ENCODE results near the gene ZNF844.

GRCh38 chr19:12092065-12092867 is 27.7 kb downstream of the ZNF844 start:
- TF ChIP-seq CTCF (IDR thresholded peaks at IDR 0.05; ENCODE audit: insufficient read depth, low read length) (no peak), POLR2AphosphoS5 (IDR thresholded peaks at IDR 0.05; ENCODE audit: low read depth) (peak; percentile 64; the same call in 1 of the 2 replicates)

Measured in HL-60 (cell line).